ENCODE measurements around the gene XRCC4. TPM values are rescaled to one million over a fixed set of nuclear protein-coding genes. Genes with fewer than 3 reads are reported as not detected.

XRCC4 gene
- total RNA-seq, 1 donor from 2014 or later = not detected

- intact Hi-C loops (cut with DNase I) = no loop called here
- Histone ChIP-seq H3K27me3 (no peaks in the 10 kb centered on the region), H3K4me1 (no peaks in the 10 kb centered on the region), H3K9me3 (no peaks in the 10 kb centered on the region), H3K27ac (no peak overlapping the region), H3K36me3 (no peaks in the 10 kb centered on the region), H3K4me3 (no peak overlapping the region)
- TF ChIP-seq CTCF (IDR thresholded peaks at IDR 0.05) = no peak
- peak in 1 of 2 donors; percentile 66 for DNase-seq (ENCODE audit: low spot score in 2 of 2)
Observed at GRCh38 chr5:83035373-83036100, 41.8 kb upstream of the XRCC4 start.

GRCh38 chr5:83036991-83037575 is 40.3 kb upstream of the XRCC4 start:
- DNase-seq (ENCODE audit: low spot score in 2 of 2) = no peak
- H3K4me1 ChIP-seq = no peaks in the 10 kb centered on the region
- no peaks in the 10 kb centered on the region for H3K9me3 ChIP-seq
- TF ChIP-seq CTCF (IDR thresholded peaks at IDR 0.05) = no peak
- no peak overlapping the region for H3K27ac ChIP-seq
- intact Hi-C loops (cut with DNase I) = no loop called here
- H3K36me3 ChIP-seq = no peaks in the 10 kb centered on the region
- H3K27me3 ChIP-seq = no peaks in the 10 kb centered on the region
- no peak overlapping the region for H3K4me3 ChIP-seq

- no peak for TF ChIP-seq CTCF (IDR thresholded peaks at IDR 0.05)
- no peak for DNase-seq (ENCODE audit: low spot score in 2 of 2)
- Histone ChIP-seq H3K27me3 (no peaks in the 10 kb centered on the region), H3K27ac (no peak overlapping the region), H3K9me3 (no peaks in the 10 kb centered on the region), H3K4me3 (no peak overlapping the region), H3K36me3 (no peaks in the 10 kb centered on the region), H3K4me1 (no peaks in the 10 kb centered on the region)
- intact Hi-C loops (cut with DNase I) = no loop called here
Observed at GRCh38 chr5:83038924-83039323, 38.4 kb upstream of the XRCC4 start.

DNA sequence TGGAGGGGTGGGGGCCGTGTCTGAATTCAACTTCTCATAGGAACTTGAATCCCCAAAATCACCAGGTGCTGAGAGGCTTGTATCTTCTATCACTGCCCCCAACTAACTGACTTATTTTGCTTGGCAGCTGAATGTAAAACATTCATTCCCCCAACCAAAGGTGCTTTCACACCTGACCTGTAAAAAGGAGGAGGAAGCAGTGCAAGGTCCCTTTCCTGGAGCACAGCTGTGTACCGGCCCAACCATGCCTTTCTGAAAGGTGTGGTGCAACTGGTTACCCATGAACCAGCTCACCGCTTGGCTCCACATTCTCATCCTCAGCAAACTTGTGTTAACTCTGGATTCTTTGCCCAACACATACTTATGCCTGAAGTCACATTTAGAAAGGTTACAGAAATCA is 34.8 kb upstream of the XRCC4 start:
- intact Hi-C loops (cut with DNase I) = no loop called here
- no peak overlapping the region for H3K27ac ChIP-seq

DNA sequence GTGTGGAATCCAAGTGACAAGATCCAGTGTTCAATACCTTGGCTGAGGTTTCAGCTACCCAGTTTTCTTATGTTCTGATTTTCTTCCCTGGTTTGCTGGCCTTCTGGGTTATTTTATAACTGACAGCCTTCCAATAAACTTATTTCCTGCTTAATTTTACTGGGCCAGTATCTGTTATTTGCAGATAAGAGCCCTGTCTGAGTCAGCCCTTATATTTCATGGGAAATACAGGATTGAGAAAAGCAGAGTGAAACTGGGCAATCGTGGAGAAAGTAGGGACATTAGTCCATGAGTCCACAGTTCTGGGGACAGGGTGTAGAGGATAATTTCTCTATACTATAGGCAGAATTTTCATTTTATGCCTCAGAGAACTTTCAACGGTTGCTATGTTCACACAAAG is 32.4 kb upstream of the XRCC4 start:
- H3K27ac ChIP-seq = no peak overlapping the region
- no peaks in the 10 kb centered on the region for H3K27me3 ChIP-seq
- H3K36me3 ChIP-seq = no peaks in the 10 kb centered on the region
- no peak for DNase-seq (ENCODE audit: low spot score in 2 of 2)
- no peaks in the 10 kb centered on the region for H3K9me3 ChIP-seq
- TF ChIP-seq CTCF (IDR thresholded peaks at IDR 0.05) = no peak
- H3K4me3 ChIP-seq = no peak overlapping the region
- intact Hi-C loops (cut with DNase I) = no loop called here
- H3K4me1 ChIP-seq = no peaks in the 10 kb centered on the region

More for the DNA sequence above, 34.8 kb upstream of the XRCC4 start:
- TF ChIP-seq CTCF (IDR thresholded peaks at IDR 0.05) = no peak
- no peaks in the 10 kb centered on the region for H3K4me1 ChIP-seq
- H3K36me3 ChIP-seq = no peaks in the 10 kb centered on the region
- DNase-seq (ENCODE audit: low spot score in 2 of 2) = no peak
- H3K9me3 ChIP-seq = no peaks in the 10 kb centered on the region
- H3K4me3 ChIP-seq = no peak overlapping the region
- no peaks in the 10 kb centered on the region for H3K27me3 ChIP-seq
